OCI-LY3 (cell line): Measurements from ENCODE around the gene PMFBP1.

Experiments
- H2AFZ ChIP-seq: fragments of 200-600, 300-600 bp; shearing (Covaris generic); 2 replicates; pipeline ENCODE4 v1.6.0; 2014; ENCODE audit warnings: antibody characterized with exemption, low read depth, low read length
- H3K27ac ChIP-seq: fragments of 200-600, 300-600 bp; sonication (generic); 2 replicates; pipeline ENCODE4 v1.5.1; 2014; ENCODE audit warnings: mild to moderate bottlenecking, low read length, moderate library complexity, mixed read lengths
- H3K27me3 ChIP-seq: fragments of 200-600, 300-600 bp; sonication (generic); 2 replicates; pipeline ENCODE4 v1.6.1; 2014; ENCODE audit warnings: low read depth, low read length, mixed read lengths
- H3K36me3 ChIP-seq: fragments of 200-600, 300-600 bp; sonication (generic); replicated peaks from 2 replicates; pipeline ENCODE3; 2014; ENCODE audit warnings: low read depth, low read length, mixed read lengths
- H3K4me1 ChIP-seq: fragments of 300-600, 200-600 bp; sonication (generic); 2 replicates; pipeline ENCODE4 v1.6.1; 2014; ENCODE audit warnings: low read length, mixed read lengths
- H3K4me2 ChIP-seq: fragments of 200-600, 300-600 bp; sonication (generic); 2 replicates; pipeline ENCODE4 v1.6.1; 2014; ENCODE audit warnings: low read length, mixed read lengths
- H3K4me3 ChIP-seq: fragments of 300-600, 200-600 bp; sonication (generic); 2 replicates; pipeline ENCODE4 v1.5.1; 2014; ENCODE audit warnings: antibody characterized with exemption, mild to moderate bottlenecking, low read length, moderate library complexity
- H3K79me2 ChIP-seq: fragments of 300-600, 200-600 bp; shearing (Covaris generic); 2 replicates; pipeline ENCODE4 v1.6.1; 2014; ENCODE audit warnings: mild to moderate bottlenecking, low read length, mixed read lengths
- H3K9ac ChIP-seq: fragments of 300-600, 200-600 bp; shearing (Covaris generic); 2 replicates; pipeline ENCODE4 v1.6.0; 2014; ENCODE audit warnings: mild to moderate bottlenecking, low read length, moderate library complexity
- H3K9me3 ChIP-seq: fragments of 200-600, 300-600 bp; shearing (Covaris generic); 2 replicates; pipeline ENCODE4 v1.6.1; 2014; ENCODE audit warnings: low read length, mixed read lengths; ENCODE audit not compliant: insufficient read depth
- H4K20me1 ChIP-seq: fragments of 200-600, 300-600 bp; sonication (generic); 2 replicates; pipeline ENCODE4 v1.6.1; 2016; ENCODE audit warnings: low read length, mixed read lengths; ENCODE audit not compliant: insufficient read depth
- EZH2phosphoT487 ChIP-seq: fragments of 200-600 bp; shearing (Covaris generic); IDR thresholded peaks from 2 replicates; pipeline ENCODE4 v1.6.1; 2018; ENCODE audit warnings: antibody characterized with exemption, mixed run types, low read depth
- TF ChIP-seq, protein P1 (sequence below): fragments of 200-600, 300-600 bp; sonication (generic); IDR thresholded peaks from 2 replicates; pipeline ENCODE4 v1.5.1; 2014; ENCODE audit warnings: antibody characterized with exemption, low read length, low read depth

Gene PMFBP1

GRCh38 chr16:72120026-72120425, 51.9 kb downstream of the PMFBP1 start:
- H3K27me3 ChIP-seq, result no peaks in the 10 kb centered on the region
- no peak overlapping the region for H3K4me2 ChIP-seq
- H4K20me1 ChIP-seq, result no peaks in the 10 kb centered on the region
- H3K9me3 ChIP-seq, result no peaks in the 10 kb centered on the region
- H3K4me1 ChIP-seq, result no peaks in the 10 kb centered on the region
- H3K36me3 ChIP-seq, result no peaks in the 10 kb centered on the region
- no peak overlapping the region for H3K27ac ChIP-seq
- TF ChIP-seq, protein P1, sequence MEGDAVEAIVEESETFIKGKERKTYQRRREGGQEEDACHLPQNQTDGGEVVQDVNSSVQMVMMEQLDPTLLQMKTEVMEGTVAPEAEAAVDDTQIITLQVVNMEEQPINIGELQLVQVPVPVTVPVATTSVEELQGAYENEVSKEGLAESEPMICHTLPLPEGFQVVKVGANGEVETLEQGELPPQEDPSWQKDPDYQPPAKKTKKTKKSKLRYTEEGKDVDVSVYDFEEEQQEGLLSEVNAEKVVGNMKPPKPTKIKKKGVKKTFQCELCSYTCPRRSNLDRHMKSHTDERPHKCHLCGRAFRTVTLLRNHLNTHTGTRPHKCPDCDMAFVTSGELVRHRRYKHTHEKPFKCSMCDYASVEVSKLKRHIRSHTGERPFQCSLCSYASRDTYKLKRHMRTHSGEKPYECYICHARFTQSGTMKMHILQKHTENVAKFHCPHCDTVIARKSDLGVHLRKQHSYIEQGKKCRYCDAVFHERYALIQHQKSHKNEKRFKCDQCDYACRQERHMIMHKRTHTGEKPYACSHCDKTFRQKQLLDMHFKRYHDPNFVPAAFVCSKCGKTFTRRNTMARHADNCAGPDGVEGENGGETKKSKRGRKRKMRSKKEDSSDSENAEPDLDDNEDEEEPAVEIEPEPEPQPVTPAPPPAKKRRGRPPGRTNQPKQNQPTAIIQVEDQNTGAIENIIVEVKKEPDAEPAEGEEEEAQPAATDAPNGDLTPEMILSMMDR, result no peak
- TF ChIP-seq EZH2phosphoT487, result no peak
- no peak overlapping the region for H3K4me3 ChIP-seq
- no peaks in the 10 kb centered on the region for H3K79me2 ChIP-seq
- no peak overlapping the region for H3K9ac ChIP-seq
- H2AFZ ChIP-seq, result no peak overlapping the region

DNA sequence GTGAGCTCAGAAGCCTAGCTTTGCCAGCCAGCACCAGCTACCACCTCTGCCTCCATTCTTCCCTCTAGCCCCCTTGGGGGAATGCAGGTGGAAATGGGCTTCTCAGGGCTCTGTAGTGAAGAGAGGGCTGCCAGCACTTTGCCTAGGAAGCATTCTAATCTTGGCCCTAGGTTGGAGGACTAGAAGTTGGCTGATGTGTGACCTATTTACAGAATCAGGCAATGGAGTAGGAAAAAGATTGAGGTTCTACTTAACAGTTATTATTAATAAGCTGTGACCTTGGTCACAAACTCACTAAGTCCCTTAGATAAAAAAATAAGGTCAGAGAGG, 58.4 kb downstream of the PMFBP1 start:
- Histone ChIP-seq H3K4me3 (no peak overlapping the region), H3K36me3 (peaks cover 26% of the 10 kb centered on the region), H3K79me2 (no peaks in the 10 kb centered on the region), H3K4me2 (no peak overlapping the region), H4K20me1 (no peaks in the 10 kb centered on the region), H3K27ac (no peak overlapping the region), H3K9ac (no peak overlapping the region), H3K9me3 (no peaks in the 10 kb centered on the region), H2AFZ (no peak overlapping the region), H3K4me1 (no peaks in the 10 kb centered on the region), H3K27me3 (no peaks in the 10 kb centered on the region)
- TF ChIP-seq, protein P1, result no peak
- no peak for TF ChIP-seq EZH2phosphoT487

DNA sequence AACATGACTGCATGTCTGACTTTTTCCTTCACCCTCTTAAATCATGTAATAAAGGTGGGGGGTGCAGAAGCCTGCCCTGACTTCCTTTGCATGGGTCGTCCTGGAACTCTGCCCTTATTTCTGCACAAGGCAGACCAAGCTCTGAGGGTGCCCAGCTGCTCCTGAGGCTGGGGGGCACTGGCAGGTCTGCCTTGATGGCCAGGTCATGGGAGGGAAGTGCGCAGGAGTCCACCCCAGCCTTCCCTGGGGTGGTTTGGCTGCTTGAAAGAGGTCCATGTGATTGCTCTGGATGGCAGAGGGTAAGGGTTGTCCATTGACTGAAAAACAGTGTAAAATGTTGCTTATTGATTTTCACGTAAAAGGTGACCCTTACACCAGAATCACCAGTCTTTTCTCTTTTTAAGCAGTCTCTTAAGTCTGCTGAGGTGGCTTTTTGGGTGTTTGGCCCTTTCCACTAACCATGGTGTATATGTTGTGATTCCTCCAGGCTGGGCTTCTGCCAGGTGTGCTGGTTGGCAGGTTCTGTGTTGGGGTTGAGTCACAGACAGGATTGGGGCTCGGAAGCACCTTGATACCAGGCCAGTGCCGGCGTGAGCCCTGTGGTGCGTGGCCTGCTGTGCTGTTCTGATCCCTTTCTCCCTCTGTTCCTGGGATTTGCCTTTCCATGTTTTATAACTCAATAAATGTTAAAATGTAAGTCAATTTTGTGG, 58.9 kb downstream of the PMFBP1 start:
- H3K27me3 ChIP-seq, result no peaks in the 10 kb centered on the region
- H3K27ac ChIP-seq, result no peak overlapping the region
- H3K9me3 ChIP-seq, result no peaks in the 10 kb centered on the region
- H4K20me1 ChIP-seq, result no peaks in the 10 kb centered on the region
- H3K4me1 ChIP-seq, result no peaks in the 10 kb centered on the region
- H3K36me3 ChIP-seq, result peaks cover 31% of the 10 kb centered on the region
- H3K4me3 ChIP-seq, result no peak overlapping the region
- no peak overlapping the region for H3K4me2 ChIP-seq
- no peak for TF ChIP-seq EZH2phosphoT487
- TF ChIP-seq, protein P1, result no peak
- H2AFZ ChIP-seq, result no peak overlapping the region
- no peaks in the 10 kb centered on the region for H3K79me2 ChIP-seq
- no peak overlapping the region for H3K9ac ChIP-seq

- Histone ChIP-seq H3K36me3 (peaks cover 35% of the 10 kb centered on the region), H3K4me3 (no peak overlapping the region), H3K27ac (no peak overlapping the region), H3K9me3 (no peaks in the 10 kb centered on the region), H4K20me1 (no peaks in the 10 kb centered on the region), H3K9ac (no peak overlapping the region), H3K27me3 (no peaks in the 10 kb centered on the region), H3K4me1 (no peaks in the 10 kb centered on the region), H3K4me2 (no peak overlapping the region), H3K79me2 (no peaks in the 10 kb centered on the region), H2AFZ (no peak overlapping the region)
- TF ChIP-seq, protein P1, result no peak
- no peak for TF ChIP-seq EZH2phosphoT487
Measured at GRCh38 chr16:72112452-72112792, 59.5 kb downstream of the PMFBP1 start.
